Suppressor macrophage (primary cell): ENCODE results near the gene CTLA4.

Experiments
- DNase-seq, 4 experiments: peaks; one replicate each; pipeline ENCODE4 v3.0.0-alpha.2; 2020 to 2022

Gene CTLA4

GRCh38 chr2:203892207-203892606, 24.6 kb downstream of the CTLA4 start:
- no peak for DNase-seq

- peak in 2 of 4 experiments; percentile 21 to 27 for DNase-seq
These were observed 25.8 kb downstream of the CTLA4 start for GRCh38 chr2:203893401-203893800.

GRCh38 chr2:203893840-203894239, 26.3 kb downstream of the CTLA4 start:
- peak in 2 of 4 experiments; percentile 24 to 29 for DNase-seq

DNA sequence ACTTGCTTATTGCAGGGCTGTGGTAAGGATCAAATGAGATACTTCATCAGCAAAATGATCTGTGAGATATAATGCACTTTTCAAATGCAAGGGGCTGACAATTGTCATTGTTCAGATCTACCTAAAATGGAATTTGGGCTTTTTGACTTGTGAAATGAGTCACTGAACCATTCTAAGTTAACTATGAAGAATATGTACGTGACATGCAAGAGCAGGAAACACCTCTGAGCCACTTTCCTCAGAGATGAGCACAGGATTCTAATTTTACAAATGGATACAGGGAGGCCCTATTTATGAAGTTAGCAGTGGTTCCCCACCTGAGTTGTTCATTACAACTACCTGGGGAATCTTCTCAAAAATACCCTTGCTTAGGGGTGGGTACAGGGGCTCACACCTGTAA, 26.7 kb downstream of the CTLA4 start:
- no peak for DNase-seq

DNA sequence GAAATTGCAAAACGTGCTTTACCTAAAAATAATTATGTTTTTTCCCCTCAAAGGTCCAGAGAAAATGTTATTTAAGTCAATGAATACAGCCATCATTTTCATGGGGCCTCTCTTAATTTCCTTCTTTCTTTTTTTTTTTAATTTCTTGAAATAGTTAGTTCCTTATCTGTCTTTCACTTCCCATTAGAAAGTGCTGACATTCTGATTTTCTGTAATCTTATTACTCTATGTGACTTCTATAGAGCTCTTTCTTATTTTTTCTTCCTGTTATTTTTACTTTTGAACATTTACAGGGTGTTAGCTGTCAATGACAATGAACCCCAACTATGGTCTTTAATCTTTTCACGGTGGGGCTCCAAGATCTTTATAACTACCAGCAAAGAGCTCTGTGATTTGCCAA, 30.0 kb downstream of the CTLA4 start:
- DNase-seq: peak in 2 of 4 experiments; percentile 86 to 88

DNA sequence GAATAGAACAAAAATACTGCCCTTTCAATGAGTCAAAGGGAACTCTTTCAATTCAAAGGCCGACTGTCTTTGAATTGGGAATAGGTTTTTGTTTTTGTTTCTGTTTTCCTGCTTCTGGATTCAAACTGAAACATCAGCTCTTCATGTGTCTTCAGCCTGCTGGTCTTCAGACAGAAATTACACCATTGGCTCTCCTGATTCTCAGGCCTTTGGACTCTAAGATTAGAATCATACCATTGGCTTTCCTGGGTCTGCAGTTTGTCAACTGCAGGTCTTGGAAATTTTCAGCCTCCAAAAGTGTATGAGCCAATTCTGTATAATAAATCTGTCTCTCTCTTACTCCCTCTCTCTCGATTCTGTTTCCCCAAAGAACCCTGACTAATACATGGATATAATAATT, 31.1 kb downstream of the CTLA4 start:
- no peak for DNase-seq

DNA sequence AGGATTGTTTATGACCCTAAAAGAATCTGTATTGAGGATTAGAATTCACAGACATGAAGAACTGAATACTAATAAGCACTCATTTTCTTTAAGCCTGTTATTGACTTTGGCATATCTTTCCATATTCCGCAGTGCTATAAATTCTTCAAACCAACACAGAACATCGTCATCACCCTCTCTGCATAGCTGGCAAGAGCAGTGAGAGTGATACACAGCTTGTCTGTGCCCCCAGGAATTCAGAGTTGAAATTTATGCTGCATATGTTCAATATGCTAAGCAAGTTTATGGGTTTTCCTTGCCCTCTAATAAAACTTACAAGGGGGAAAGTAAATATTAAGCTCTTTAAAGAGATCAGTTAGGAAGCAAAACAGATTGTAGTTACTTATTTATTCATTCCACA, 32.7 kb downstream of the CTLA4 start:
- no peak for DNase-seq

DNA sequence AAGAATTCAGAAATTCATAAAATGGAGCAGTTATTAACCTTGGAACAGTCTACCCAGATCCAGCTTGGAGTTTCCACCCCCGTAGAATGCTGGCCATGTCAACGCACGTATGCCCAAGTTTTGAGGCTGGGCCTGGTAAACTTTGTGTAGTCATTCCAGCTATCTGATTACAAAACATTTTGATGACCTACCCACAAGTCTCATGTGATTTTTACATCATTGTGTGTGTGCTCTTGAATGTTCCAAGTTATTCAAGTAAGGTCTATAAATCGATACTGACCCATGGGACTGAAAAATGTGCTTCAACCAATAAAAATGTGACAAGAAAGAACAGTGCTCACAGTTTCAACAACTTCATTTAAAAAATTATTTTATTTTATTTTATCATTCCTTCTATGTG, 36.5 kb downstream of the CTLA4 start:
- no peak for DNase-seq

GRCh38 chr2:203905656-203906055, 38.1 kb downstream of the CTLA4 start:
- DNase-seq: no peak

DNA sequence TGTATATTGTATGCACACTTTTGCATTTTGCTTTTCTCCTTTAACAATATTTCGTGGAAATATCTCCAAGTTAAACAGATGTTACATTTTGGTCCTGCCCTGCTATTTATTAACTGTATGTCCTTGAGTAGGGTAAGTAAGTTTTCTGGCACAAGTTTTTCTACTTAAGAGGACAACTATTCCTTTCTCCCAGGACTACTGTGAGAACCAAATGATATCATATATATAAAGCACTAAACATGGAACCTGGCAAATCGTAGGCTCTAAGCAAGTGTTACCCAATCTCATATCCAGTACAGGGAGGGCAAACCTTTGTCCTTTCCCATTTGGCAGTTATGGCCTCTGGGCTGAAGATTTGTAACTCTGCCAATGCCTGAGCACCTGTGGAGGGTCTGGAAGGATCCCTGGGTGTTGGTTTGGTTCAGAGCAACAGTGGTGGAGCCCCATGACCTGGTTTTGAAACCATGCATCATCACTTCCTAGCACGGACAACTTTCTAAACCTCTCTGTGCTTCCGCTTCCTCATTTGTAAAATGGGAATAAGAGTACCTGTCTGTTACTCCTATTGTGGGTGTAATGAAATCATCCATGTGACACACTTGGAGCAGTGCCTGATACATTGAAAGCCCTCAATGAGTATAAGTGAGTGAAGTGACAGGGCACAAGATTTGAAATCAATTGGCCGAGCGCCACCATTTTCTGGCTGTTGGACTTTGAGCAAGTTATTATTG, 40.7 kb downstream of the CTLA4 start:
- DNase-seq: peak; percentile 76 to 90 (median 82)

DNA sequence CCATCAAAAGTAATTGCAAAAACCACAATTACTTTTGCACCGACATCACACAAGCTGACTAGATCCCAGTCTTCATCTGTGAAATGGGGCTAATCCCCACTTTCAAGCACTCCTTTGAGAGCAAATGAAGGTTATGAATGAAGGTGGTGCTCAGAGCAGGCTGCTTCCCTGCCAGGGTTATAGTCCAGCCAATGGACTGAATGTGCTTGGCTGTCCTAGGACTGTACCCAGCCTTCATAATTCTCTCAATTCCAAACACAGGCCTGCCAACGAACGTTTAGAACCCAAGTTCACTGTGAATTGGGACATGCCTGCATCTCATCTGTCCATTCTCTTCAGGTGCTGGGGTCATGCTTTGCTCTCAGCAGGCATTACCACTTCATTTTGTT, 41.2 kb downstream of the CTLA4 start:
- no peak for DNase-seq

GRCh38 chr2:203909261-203909967, 41.8 kb downstream of the CTLA4 start:
- DNase-seq: peak; percentile 67 to 89 (median 78)

- DNase-seq: no peak
These were observed 42.4 kb downstream of the CTLA4 start for GRCh38 chr2:203909974-203910373.

- DNase-seq: no peak
These were observed 46.4 kb downstream of the CTLA4 start for GRCh38 chr2:203913947-203914346.

- DNase-seq: peak in 2 of 4 experiments; percentile 9 to 24
These were observed 47.1 kb downstream of the CTLA4 start for GRCh38 chr2:203914546-203915182.

GRCh38 chr2:203915256-203915655, 47.7 kb downstream of the CTLA4 start:
- DNase-seq: no peak

GRCh38 chr2:203916756-203917155, 49.2 kb downstream of the CTLA4 start:
- DNase-seq: no peak

GRCh38 chr2:203918264-203918663, 50.7 kb downstream of the CTLA4 start:
- DNase-seq: no peak

GRCh38 chr2:203918839-203919238, 51.3 kb downstream of the CTLA4 start:
- no peak for DNase-seq
